HepG2 (cell line): ENCODE results near the gene CPT1C. TPM values are rescaled to one million over a fixed set of nuclear protein-coding genes. Genes with fewer than 3 reads are reported as not detected.

Source experiments
- ATAC-seq: fragments of 200-7000 bp; cut with Tn5 transposase; 3 replicates; pipeline ENCODE4 v1.9.1; 2020; ENCODE audit warnings: mild to moderate bottlenecking, moderate library complexity
- BruUV-seq: library from RNA; stranded (reverse); fragments of 400-500 nt; replicated peaks from 2 replicates; lab custom pipeline; 2021; lab: Mats Ljungman, UMichigan
- CTCF ChIA-PET: fragments of 300-600 bp; formaldehyde crosslinking; extraction: SDS; loops from one replicate; lab custom pipeline; 2021; ENCODE audit warnings: low total read pairs, inconsistent platforms, low intra/inter-chr PET ratio; lab: Yijun Ruan, JAX
- POLR2A ChIA-PET: fragments of 350-600 bp; sonication (Branson Sonifier 250); formaldehyde crosslinking; loops from one replicate; lab custom pipeline; 2020; ENCODE audit warnings: antibody characterized with exemption, inconsistent platforms; lab: Yijun Ruan, JAX
- DNase-seq: peaks from one replicate; pipeline ENCODE4 v3.0.0-alpha.2; 2015; ENCODE audit warnings: low spot score
- FAIRE-seq: peaks from 3 replicates; lab custom pipeline; 2011; peaks lifted over from hg19 to GRCh38; lab: Jason Lieb, UNC
- H2AFZ ChIP-seq: one replicate; pipeline ENCODE4 v1.6.1; 2011; ENCODE audit warnings: low read length, inconsistent platforms
- H3K27ac ChIP-seq: fragments of 300-600 bp; 3 replicates; pipeline ENCODE4 v1.8.0; 2011; ENCODE audit warnings: mixed run types, mild to moderate bottlenecking, mixed read lengths, low read length, inconsistent platforms; ENCODE audit not compliant: insufficient read depth; ENCODE audit errors: extremely low read length
- H3K27me3 ChIP-seq, 2 experiments: fragments of 200-600 bp in 1 of 2; 2 replicates in 1 of 2; 3 replicates in 1 of 2; pipeline versions ENCODE4 v1.6.0 to v1.8.0; 2011; ENCODE audit warnings: low read length in 2 of 2, mild to moderate bottlenecking in 2 of 2, moderate library complexity in 2 of 2, inconsistent platforms in 1 of 2; ENCODE audit not compliant: insufficient read depth in 2 of 2, control insufficient read depth in 1 of 2
- H3K36me3 ChIP-seq, 2 experiments: fragments of 200-600 bp in 1 of 2; replicated peaks in 1 of 2; 2 replicates in 1 of 2; 3 replicates in 1 of 2; pipeline versions ENCODE4 v1.5.1 to v1.8.0; 2011; ENCODE audit warnings: low read length in 2 of 2, inconsistent platforms in 1 of 2; ENCODE audit not compliant: insufficient read depth in 2 of 2, control insufficient read depth in 1 of 2
- H3K4me1 ChIP-seq: 2 replicates; pipeline ENCODE4 v1.5.1; 2012; ENCODE audit warnings: low read length, inconsistent platforms; ENCODE audit not compliant: insufficient read depth
- H3K4me2 ChIP-seq: 2 replicates; pipeline ENCODE4 v1.6.0; 2011; ENCODE audit warnings: low read depth, low read length, inconsistent platforms
- H3K4me3 ChIP-seq, 3 experiments: fragments of 200-600 bp in 1 of 3; sonication (generic), shearing (Covaris generic) in 1 of 3; replicated peaks in 1 of 3; 2 replicates each; pipeline ENCODE4 v1.5.1; 2011 to 2016; ENCODE audit warnings: low read length in 3 of 3, inconsistent platforms in 2 of 3, low read depth in 2 of 3, mild to moderate bottlenecking in 2 of 3, control low read depth in 1 of 3, mixed read lengths in 1 of 3; ENCODE audit not compliant: insufficient read depth in 1 of 3
- H3K79me2 ChIP-seq: one replicate; pipeline ENCODE4 v1.6.1; 2011; ENCODE audit warnings: low read length, inconsistent platforms; ENCODE audit not compliant: insufficient read depth
- H3K9ac ChIP-seq: 2 replicates; pipeline ENCODE4 v1.6.0; 2011; ENCODE audit warnings: mild to moderate bottlenecking, low read depth, low read length, inconsistent platforms; ENCODE audit not compliant: insufficient read depth
- H3K9me3 ChIP-seq: 2 replicates; pipeline ENCODE4 v1.5.1; 2012; ENCODE audit warnings: mild to moderate bottlenecking, low read length
- H4K20me1 ChIP-seq: 2 replicates; pipeline ENCODE4 v1.6.0; 2011; ENCODE audit warnings: inconsistent platforms, mild to moderate bottlenecking, low read length, moderate library complexity; ENCODE audit not compliant: insufficient read depth
- DRAP1 ChIP-seq: IDR thresholded peaks from 2 replicates; pipeline ENCODE4 v1.6.1; 2016; ENCODE audit warnings: missing genetic modification reagents, missing compliant biosample characterization
- FOXK1 ChIP-seq: sonication (generic); formaldehyde crosslinking; IDR thresholded peaks from 2 replicates; pipeline ENCODE4 v1.4.0; 2020; ENCODE audit warnings: low read depth, missing genetic modification reagents, borderline replicate concordance
- GABPA ChIP-seq, 2 experiments: IDR thresholded peaks; 2 replicates each; pipeline ENCODE4 v1.6.1; 2011 to 2016; ENCODE audit warnings: low read depth in 2 of 2, low read length in 1 of 2, missing biosample characterization in 1 of 2, missing genetic modification characterization in 1 of 2
- HOXA5 ChIP-seq: sonication (generic); formaldehyde crosslinking; IDR thresholded peaks from 2 replicates; pipeline ENCODE4 v1.4.0; 2020; ENCODE audit warnings: missing genetic modification reagents
- JDP2 ChIP-seq: sonication (generic); formaldehyde crosslinking; IDR thresholded peaks from 2 replicates; pipeline ENCODE4 v1.8.1; 2022; ENCODE audit warnings: missing genetic modification reagents, borderline replicate concordance
- KMT2A ChIP-seq: sonication (generic); formaldehyde crosslinking; IDR thresholded peaks from 2 replicates; pipeline ENCODE4 v1.4.0; 2020; ENCODE audit warnings: missing genetic modification reagents
- KMT2B ChIP-seq: IDR thresholded peaks from 2 replicates; pipeline ENCODE4 v1.6.1; 2016; ENCODE audit warnings: missing genetic modification reagents, missing compliant biosample characterization
- MTA3 ChIP-seq: sonication (generic); formaldehyde crosslinking; IDR thresholded peaks from 2 replicates; pipeline ENCODE4 v1.4.0; 2020; ENCODE audit warnings: missing genetic modification reagents
- NFYC ChIP-seq: IDR thresholded peaks from 2 replicates; pipeline ENCODE4 v1.6.1; 2016; ENCODE audit warnings: missing genetic modification reagents, missing compliant biosample characterization
- PRPF4 ChIP-seq: fragments of 200-400 bp; formaldehyde crosslinking; IDR thresholded peaks from 2 replicates; pipeline ENCODE4 v1.6.1; 2016; ENCODE audit warnings: low read length, low read depth; ENCODE audit not compliant: poor library complexity, severe bottlenecking
- SAP130 ChIP-seq: IDR thresholded peaks from 2 replicates; pipeline ENCODE4 v1.6.1; 2016; ENCODE audit warnings: low read depth
- SATB2 ChIP-seq: sonication (generic); formaldehyde crosslinking; IDR thresholded peaks from 2 replicates; pipeline ENCODE4 v1.5.0; 2020; ENCODE audit warnings: missing genetic modification reagents
- SIN3A ChIP-seq: IDR thresholded peaks from 2 replicates; pipeline ENCODE4 v1.6.1; 2011; ENCODE audit warnings: low read depth, mild to moderate bottlenecking, control low read depth, low read length, borderline replicate concordance
- SRY ChIP-seq: sonication (generic); formaldehyde crosslinking; IDR thresholded peaks from 2 replicates; pipeline ENCODE4 v1.8.0; 2022; ENCODE audit warnings: mild to moderate bottlenecking, missing genetic modification reagents
- TBX3 ChIP-seq: fragments of 450-650 bp; IDR thresholded peaks from 2 replicates; pipeline ENCODE4 v1.6.1; 2017; ENCODE audit warnings: antibody characterized with exemption, mild to moderate bottlenecking, inconsistent platforms, borderline replicate concordance
- ZNF546 ChIP-seq: sonication (generic); formaldehyde crosslinking; conservative IDR thresholded peaks from 2 replicates; pipeline ENCODE4 v1.8.1; 2023; ENCODE audit warnings: mild to moderate bottlenecking, missing genetic modification reagents
- ZNF674 ChIP-seq: sonication (generic); formaldehyde crosslinking; IDR thresholded peaks from 2 replicates; pipeline ENCODE4 v1.5.0; 2020; ENCODE audit warnings: low read depth, mild to moderate bottlenecking, missing genetic modification reagents
- ZNF788 ChIP-seq: sonication (generic); formaldehyde crosslinking; IDR thresholded peaks from 2 replicates; pipeline ENCODE4 v1.5.0; 2020; ENCODE audit warnings: mild to moderate bottlenecking, missing genetic modification reagents, borderline replicate concordance
- ZNF790 ChIP-seq: sonication (generic); formaldehyde crosslinking; IDR thresholded peaks from 2 replicates; pipeline ENCODE4 v1.8.0; 2022; ENCODE audit warnings: missing genetic modification reagents, mild to moderate bottlenecking, borderline replicate concordance
- ZNF841 ChIP-seq: sonication (generic); formaldehyde crosslinking; IDR thresholded peaks from 2 replicates; pipeline ENCODE4 v1.8.1; 2023; ENCODE audit warnings: missing genetic modification reagents, borderline replicate concordance
- WGBS: methylation state at CpG from one replicate; pipeline ENCODE4 v1.1.6; 2017; ENCODE audit warnings: low lambda C conversion rate; 5-methylcytosine and 5-hydroxymethylcytosine counted together
- in situ Hi-C: cut with HindIII; loops from 2 replicates; pipeline ENCODE4 v1.10.0; 2017; ENCODE audit warnings: low pct_unique_long_range_greater_than_20kb; ENCODE audit not compliant: extremely low pct_ligation_motif_present
- intact Hi-C: fragments of 100-400 bp; cut with micrococcal nuclease; formaldehyde crosslinking; loops from one replicate; pipeline ENCODE4 v1.10.0; 2022; ENCODE audit not compliant: unreplicated experiment
- polyA plus RNA-seq, 8 experiments: library from polyadenylated mRNA; depleted of rRNA in 3 of 8; stranded (reverse) in 7 of 8; unstranded in 1 of 8; fragments of >200 nt; fragmentation: Illumina TruSeq in 4 of 8; extraction: Trizol in 4 of 8; gene quantifications; 2 replicates each; pipeline versions ENCODE4 v1.2.1 to v1.2.3, GENCODE V29; 2011 to 2016; ENCODE audit warnings: low read depth in 4 of 8, missing spikeins in 1 of 8, mixed read lengths in 1 of 8; ENCODE audit not compliant: insufficient read depth in 1 of 8
- total RNA-seq, 5 experiments: library from RNA; depleted of rRNA; stranded (reverse); fragments of >200 nt; fragmentation: Illumina TruSeq; extraction: Trizol; gene quantifications; 2 replicates each; pipeline ENCODE4 v1.2.3, GENCODE V29; 2016; ENCODE audit warnings: low read depth in 1 of 5

Gene CPT1C
- total and polyA plus RNA-seq, 2 of the 13 experiments (the other 11 are each of a cell fraction or from before 2014, with no cell fraction given) = 0.18 TPM; not detected in 1

- TF ChIP-seq SRY (peak; percentile 63; the same call in 1 of the 2 replicates), ZNF841 (CRISPR knock-in tag) (no peak), HOXA5 (no peak; the same call in 1 of the 2 replicates), SAP130 (CRISPR knock-in tag) (peak; percentile 61), ZNF546 (CRISPR knock-in tag) (no peak), TBX3 (no peak), PRPF4 (no peak), ZNF788 (no peak), KMT2A (CRISPR knock-in tag) (no peak), FOXK1 (no peak), SATB2 (CRISPR knock-in tag) (no peak), JDP2 (no peak), KMT2B (CRISPR knock-in tag) (0 out of 2 replicates have a peak, but pooled peaks have one; percentile 3), DRAP1 (CRISPR knock-in tag) (peak; percentile 82)
- TF ChIP-seq, all 625 proteins: peak for 79
These were observed 14.7 kb upstream of the CPT1C start (continued) for GRCh38 chr19:49676136-49676783.

GRCh38 chr19:49676784-49677230 lies 14.1 kb upstream of the CPT1C start:
- CTCF ChIA-PET = interaction anchor here (0.6 kb wide), 1 partner anchor 33 kb away, joined by 3 read pairs; no protein-coding TSS in a partner anchor
- FAIRE-seq (peak; percentile 99), ATAC-seq (peak; percentile 81), DNase-seq (peak; percentile 99)
- POLR2A ChIA-PET = interaction anchor here (0.6 to 3.8 kb wide), 35 partner anchors 9 to 683 kb away, joined by 3 to 77 read pairs (median 4); partner anchors contain the start of genes ADM5, AKT1S1, AP2A1 and BCL2L12
- Histone ChIP-seq H2AFZ (no peak overlapping the region), H3K36me3 (peaks cover 0 to 12% of the 10 kb centered on the region in 2 experiments; a peak in 3 of 5 replicates), H3K27ac (peak overlapping the region; percentile 95), H4K20me1 (peaks cover 36% of the 10 kb centered on the region), H3K79me2 (peaks cover 38% of the 10 kb centered on the region), H3K4me1 (peaks cover 43% of the 10 kb centered on the region), H3K9ac (peak overlapping the region; percentile 95), H3K4me3 (peak overlapping the region; percentile 92 to 99 (median 99); a peak in 5 of 6 replicates), H3K4me2 (no peak overlapping the region; the same call in 1 of the 2 replicates), H3K27me3 (no peaks in the 10 kb centered on the region), H3K9me3 (no peaks in the 10 kb centered on the region)
- in situ Hi-C loops (loop anchor here (10.0 kb wide), 1 partner anchor 82 kb away; the partner anchor contains the start of gene PRR12), intact Hi-C loops (loop anchor here (2.0 to 5.0 kb wide), 2 partner anchors 35 to 96 kb away; partner anchors contain the start of genes NOSIP, PRRG2, RRAS and SCAF1)
- no TSS peak for BruUV-seq
- 0% methylated on average over 22 of the region's 34 CpGs for WGBS
- no peak for TF ChIP-seq ZNF790 (CRISPR knock-in tag)
- no peak; the same call in 1 of the 2 replicates for TF ChIP-seq GABPA (IDR thresholded peaks at IDR 0.05; ENCODE audit: low read depth, low read length)
- peak; percentile 60 for TF ChIP-seq GABPA (CRISPR knock-in tag; IDR thresholded peaks at IDR 0.05; ENCODE audit: low read depth)
- TF ChIP-seq NFYC (CRISPR knock-in tag) = peak; percentile 86
- TF ChIP-seq MTA3 (CRISPR knock-in tag) = no peak
- TF ChIP-seq SIN3A = no peak
- peak; percentile 12; the same call in 1 of the 2 replicates for TF ChIP-seq TBX3
- no peak for TF ChIP-seq ZNF674
